GM06990 (cell line): Measurements from ENCODE around the gene OCLN.
"Not testable (repeated sequence)": the region's sequence is repeated elsewhere in the genome, so short reads cannot be mapped to it uniquely, and the experiment has no call there.

ENCODE experiments used
- DNase-seq: peaks from one replicate; pipeline ENCODE4 v3.0.0-alpha.2; 2011; ENCODE audit not compliant: insufficient read length; ENCODE audit errors: extremely low read depth
- H3K27me3 ChIP-seq: replicated peaks from 2 replicates; pipeline ENCODE4 v1.6.0; 2011; ENCODE audit warnings: low read length; ENCODE audit not compliant: control insufficient read depth, insufficient read depth
- H3K36me3 ChIP-seq: 2 replicates; pipeline ENCODE4 v1.5.1; 2011; ENCODE audit warnings: low read length; ENCODE audit not compliant: control insufficient read depth, insufficient read depth
- H3K4me3 ChIP-seq: replicated peaks from 2 replicates; pipeline ENCODE4 v1.5.1; 2011; ENCODE audit warnings: low read depth, mild to moderate bottlenecking, control low read depth, low read length
- TF ChIP-seq, protein P1 (sequence below): IDR thresholded peaks from 2 replicates; pipeline ENCODE4 v1.5.1; 2011; ENCODE audit warnings: low read length, control low read depth, mild to moderate bottlenecking, inconsistent platforms; ENCODE audit not compliant: insufficient read depth, poor library complexity, severe bottlenecking

Gene OCLN

DNA sequence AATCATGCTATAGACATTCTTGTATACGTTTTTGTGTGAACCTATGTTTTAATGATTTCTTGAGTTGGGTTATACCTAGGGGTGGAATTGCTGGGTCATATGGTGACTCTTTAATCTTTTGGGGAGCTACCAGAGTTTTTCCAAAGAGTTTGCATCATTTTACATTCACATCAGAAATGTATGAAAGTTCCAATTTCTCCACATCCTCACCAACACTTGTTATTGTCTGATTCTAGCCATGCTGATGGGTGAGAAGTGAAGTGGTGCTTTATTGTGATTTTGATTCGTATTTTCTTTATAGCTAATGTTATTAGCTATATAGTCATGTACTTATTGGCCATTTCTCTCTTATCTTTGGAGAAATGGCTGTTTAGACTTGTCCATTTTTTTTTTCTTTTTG, 18.1 kb downstream of the OCLN start:
- Histone ChIP-seq H3K36me3 (peaks cover 1% of the 10 kb centered on the region; the same call in 1 of the 2 replicates), H3K27me3 (no peaks in the 10 kb centered on the region), H3K4me3 (no peak overlapping the region)
- DNase-seq: no peak
- TF ChIP-seq, protein P1, sequence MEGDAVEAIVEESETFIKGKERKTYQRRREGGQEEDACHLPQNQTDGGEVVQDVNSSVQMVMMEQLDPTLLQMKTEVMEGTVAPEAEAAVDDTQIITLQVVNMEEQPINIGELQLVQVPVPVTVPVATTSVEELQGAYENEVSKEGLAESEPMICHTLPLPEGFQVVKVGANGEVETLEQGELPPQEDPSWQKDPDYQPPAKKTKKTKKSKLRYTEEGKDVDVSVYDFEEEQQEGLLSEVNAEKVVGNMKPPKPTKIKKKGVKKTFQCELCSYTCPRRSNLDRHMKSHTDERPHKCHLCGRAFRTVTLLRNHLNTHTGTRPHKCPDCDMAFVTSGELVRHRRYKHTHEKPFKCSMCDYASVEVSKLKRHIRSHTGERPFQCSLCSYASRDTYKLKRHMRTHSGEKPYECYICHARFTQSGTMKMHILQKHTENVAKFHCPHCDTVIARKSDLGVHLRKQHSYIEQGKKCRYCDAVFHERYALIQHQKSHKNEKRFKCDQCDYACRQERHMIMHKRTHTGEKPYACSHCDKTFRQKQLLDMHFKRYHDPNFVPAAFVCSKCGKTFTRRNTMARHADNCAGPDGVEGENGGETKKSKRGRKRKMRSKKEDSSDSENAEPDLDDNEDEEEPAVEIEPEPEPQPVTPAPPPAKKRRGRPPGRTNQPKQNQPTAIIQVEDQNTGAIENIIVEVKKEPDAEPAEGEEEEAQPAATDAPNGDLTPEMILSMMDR: no peak

DNA sequence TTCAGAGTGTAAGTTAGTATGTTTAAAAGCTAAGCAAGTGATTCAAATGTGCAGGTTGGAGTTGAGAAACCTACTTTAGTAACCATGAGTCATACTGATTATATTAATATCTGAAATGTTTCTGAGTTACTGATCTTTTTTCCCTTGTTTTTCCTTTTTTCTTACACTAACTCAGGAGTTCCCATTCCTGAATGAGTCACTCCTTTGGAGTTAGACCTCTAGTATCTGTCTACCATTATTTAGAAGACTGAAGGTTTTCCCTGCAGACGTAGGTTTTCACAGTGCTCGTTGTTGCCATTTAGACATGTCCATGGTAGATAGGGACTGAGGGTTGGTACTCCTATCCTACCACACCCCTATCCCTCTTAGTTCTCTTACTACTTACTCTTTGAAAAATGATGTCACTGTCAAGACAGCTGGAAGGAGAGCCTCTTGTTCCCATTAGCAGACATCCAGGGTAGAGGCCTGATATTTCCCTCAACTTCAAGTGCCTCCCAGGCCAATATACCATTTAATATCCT, 20.2 kb downstream of the OCLN start:
- H3K4me3 ChIP-seq: no peak overlapping the region
- TF ChIP-seq, protein P1: no peak
- no peaks in the 10 kb centered on the region for H3K27me3 ChIP-seq
- H3K36me3 ChIP-seq: peaks cover 1% of the 10 kb centered on the region; the same call in 1 of the 2 replicates
- DNase-seq: no peak

GRCh38 chr5:69515570-69515969, 23.0 kb downstream of the OCLN start:
- DNase-seq, H3K27me3 ChIP-seq, H3K36me3 ChIP-seq, H3K4me3 ChIP-seq: not testable (repeated sequence)

GRCh38 chr5:69516769-69517168, 24.2 kb downstream of the OCLN start:
- DNase-seq: no peak
- Histone ChIP-seq H3K27me3 (no peaks in the 10 kb centered on the region), H3K4me3 (no peak overlapping the region), H3K36me3 (no peaks in the 10 kb centered on the region)
- TF ChIP-seq, protein P1: no peak

- TF ChIP-seq, protein P1: no peak
- Histone ChIP-seq H3K36me3 (no peaks in the 10 kb centered on the region), H3K4me3 (no peak overlapping the region), H3K27me3 (no peaks in the 10 kb centered on the region)
- DNase-seq: no peak
Observed at GRCh38 chr5:69517763-69518212, 25.2 kb downstream of the OCLN start.

DNA sequence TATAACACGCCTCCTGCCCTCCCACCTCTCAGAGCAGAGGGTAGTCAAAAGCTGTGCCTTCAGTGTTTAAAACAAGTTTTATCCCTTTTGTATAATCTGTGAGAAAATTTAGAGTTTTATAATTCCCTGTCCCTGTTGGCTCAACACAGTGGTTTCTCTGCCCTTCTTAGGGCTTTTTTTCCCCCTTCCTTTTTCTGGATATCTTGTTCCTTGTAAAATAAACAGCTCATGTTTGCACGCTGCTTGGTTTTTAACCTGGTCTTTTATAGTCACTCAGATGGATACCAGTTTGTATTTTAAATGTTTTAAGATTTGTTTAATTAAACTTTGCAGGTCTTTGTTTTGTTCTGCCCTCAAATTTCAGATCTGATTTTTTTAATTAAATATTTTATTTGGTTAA, 26.7 kb downstream of the OCLN start:
- TF ChIP-seq, protein P1: no peak
- no peak overlapping the region for H3K4me3 ChIP-seq
- no peaks in the 10 kb centered on the region for H3K27me3 ChIP-seq
- no peaks in the 10 kb centered on the region for H3K36me3 ChIP-seq
- DNase-seq: no peak
